ENCODE data around the gene TPSG1.
"Not testable (repeated sequence)": the region's sequence is repeated elsewhere in the genome, so short reads cannot be mapped to it uniquely, and the experiment has no call there.

TPSG1 gene

DNA sequence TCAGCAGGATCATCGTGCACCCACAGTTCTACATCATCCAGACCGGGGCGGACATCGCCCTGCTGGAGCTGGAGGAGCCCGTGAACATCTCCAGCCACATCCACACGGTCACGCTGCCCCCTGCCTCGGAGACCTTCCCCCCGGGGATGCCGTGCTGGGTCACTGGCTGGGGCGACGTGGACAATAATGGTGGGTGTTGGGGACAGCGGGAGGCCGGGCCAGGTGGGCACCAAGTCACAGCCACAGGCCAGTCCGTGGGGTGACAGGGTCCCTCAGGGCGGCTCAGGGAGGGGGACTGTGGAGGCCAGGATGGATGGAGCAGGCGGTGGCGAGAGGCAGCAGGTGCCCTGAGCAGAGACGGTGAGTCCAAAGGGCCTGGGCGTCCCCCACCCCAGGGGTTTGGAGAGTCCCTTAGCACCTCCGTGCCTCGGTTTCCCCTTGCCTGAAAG lies 31.8 kb upstream of the TPSG1 start:
- Histone ChIP-seq H4K20me1 (ENCODE audit: insufficient read depth, low read length) (no peaks in the 10 kb centered on the region), H3K27me3 (ENCODE audit: insufficient read depth, low read length) (no peaks in the 10 kb centered on the region; the same call in 1 of the 2 replicates), H3K4me2 (ENCODE audit: low read length) (no peak overlapping the region), H3K9me2 (ENCODE audit: low read depth, low read length) (no peaks in the 10 kb centered on the region), H3K27ac (ENCODE audit: low read depth, low read length, poor library complexity, severe bottlenecking) (no peak overlapping the region), H3K9ac (ENCODE audit: low read length) (no peak overlapping the region), H3F3A (ENCODE audit: insufficient read depth, low read length) (no peaks in the 10 kb centered on the region), H3K36me3 (ENCODE audit: insufficient read depth, low read length) (no peaks in the 10 kb centered on the region), H3K4me1 (ENCODE audit: insufficient read depth, low read length, severe bottlenecking) (no peaks in the 10 kb centered on the region), H3K9me3 (ENCODE audit: low read length) (no peaks in the 10 kb centered on the region), H2AFZ (ENCODE audit: low read length) (no peak overlapping the region), H3K4me3 (ENCODE audit: low read depth, low read length, poor library complexity, severe bottlenecking) (no peak overlapping the region), H3K79me2 (ENCODE audit: insufficient read depth, low read length) (no peaks in the 10 kb centered on the region)
- no peak for TF ChIP-seq CTCF (IDR thresholded peaks at IDR 0.05; ENCODE audit: low read length)
- TF ChIP-seq EZH2 (IDR thresholded peaks at IDR 0.05; ENCODE audit: borderline replicate concordance, low read length), result no peak

- H3F3A ChIP-seq (ENCODE audit: insufficient read depth, low read length); H3K36me3 ChIP-seq (ENCODE audit: insufficient read depth, low read length); H3K79me2 ChIP-seq (ENCODE audit: insufficient read depth, low read length); H3K9ac ChIP-seq (ENCODE audit: low read length); H3K9me3 ChIP-seq (ENCODE audit: low read length); H3K27me3 ChIP-seq (ENCODE audit: insufficient read depth, low read length); H3K4me3 ChIP-seq (ENCODE audit: low read depth, low read length, poor library complexity, severe bottlenecking); H2AFZ ChIP-seq (ENCODE audit: low read length); H3K4me2 ChIP-seq (ENCODE audit: low read length); H3K4me1 ChIP-seq (ENCODE audit: insufficient read depth, low read length, severe bottlenecking); H3K27ac ChIP-seq (ENCODE audit: low read depth, low read length, poor library complexity, severe bottlenecking); H4K20me1 ChIP-seq (ENCODE audit: insufficient read depth, low read length); H3K9me2 ChIP-seq (ENCODE audit: low read depth, low read length): not testable (repeated sequence)
Observed at GRCh38 chr16:1256296-1256873, 31.3 kb upstream of the TPSG1 start.

GRCh38 chr16:1255276-1256122 lies 30.4 kb upstream of the TPSG1 start, which contains the start of gene TPSD1:
Gene TPSD1 (plus strand): TSS chr16:1256069. CDS start chr16:1256281, 212 bp downstream.
- H3K27ac ChIP-seq (ENCODE audit: low read depth, low read length, poor library complexity, severe bottlenecking); H3K79me2 ChIP-seq (ENCODE audit: insufficient read depth, low read length); H3K4me2 ChIP-seq (ENCODE audit: low read length); H2AFZ ChIP-seq (ENCODE audit: low read length); H4K20me1 ChIP-seq (ENCODE audit: insufficient read depth, low read length); H3K27me3 ChIP-seq (ENCODE audit: insufficient read depth, low read length); H3F3A ChIP-seq (ENCODE audit: insufficient read depth, low read length); H3K9ac ChIP-seq (ENCODE audit: low read length); H3K4me1 ChIP-seq (ENCODE audit: insufficient read depth, low read length, severe bottlenecking); H3K9me3 ChIP-seq (ENCODE audit: low read length); H3K9me2 ChIP-seq (ENCODE audit: low read depth, low read length); H3K4me3 ChIP-seq (ENCODE audit: low read depth, low read length, poor library complexity, severe bottlenecking); H3K36me3 ChIP-seq (ENCODE audit: insufficient read depth, low read length): not testable (repeated sequence)

DNA sequence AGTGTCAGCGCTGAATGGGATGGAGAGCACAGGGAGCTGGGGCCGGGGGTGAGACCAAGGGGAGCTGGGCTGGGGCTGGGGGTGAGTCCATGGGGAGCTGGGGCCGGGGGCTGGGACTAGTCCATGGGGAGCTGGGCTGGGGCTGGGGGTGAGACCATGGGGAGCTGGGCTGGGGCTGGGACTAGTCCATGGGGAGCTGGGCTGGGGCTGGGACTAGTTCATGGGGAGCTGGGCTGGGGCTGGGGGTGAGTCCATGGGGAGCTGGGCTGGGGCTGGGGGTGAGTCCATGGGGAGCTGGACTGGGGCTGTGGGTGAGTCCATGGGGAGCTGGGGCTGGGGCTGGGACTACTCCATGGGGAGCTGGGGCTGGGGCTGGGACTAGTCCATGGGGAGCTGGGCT lies 29.8 kb upstream of the TPSG1 start:
- not testable (repeated sequence) for H3K4me2 ChIP-seq (ENCODE audit: low read length); H3K9ac ChIP-seq (ENCODE audit: low read length); H3K4me3 ChIP-seq (ENCODE audit: low read depth, low read length, poor library complexity, severe bottlenecking); H4K20me1 ChIP-seq (ENCODE audit: insufficient read depth, low read length); H3K4me1 ChIP-seq (ENCODE audit: insufficient read depth, low read length, severe bottlenecking); H3K36me3 ChIP-seq (ENCODE audit: insufficient read depth, low read length); H3F3A ChIP-seq (ENCODE audit: insufficient read depth, low read length); H2AFZ ChIP-seq (ENCODE audit: low read length); H3K79me2 ChIP-seq (ENCODE audit: insufficient read depth, low read length); H3K27me3 ChIP-seq (ENCODE audit: insufficient read depth, low read length); H3K27ac ChIP-seq (ENCODE audit: low read depth, low read length, poor library complexity, severe bottlenecking); H3K9me3 ChIP-seq (ENCODE audit: low read length); H3K9me2 ChIP-seq (ENCODE audit: low read depth, low read length)

- H3K9me2 ChIP-seq (ENCODE audit: low read depth, low read length); H4K20me1 ChIP-seq (ENCODE audit: insufficient read depth, low read length); H3K27ac ChIP-seq (ENCODE audit: low read depth, low read length, poor library complexity, severe bottlenecking); H3K9ac ChIP-seq (ENCODE audit: low read length); H3K4me1 ChIP-seq (ENCODE audit: insufficient read depth, low read length, severe bottlenecking); H3F3A ChIP-seq (ENCODE audit: insufficient read depth, low read length); H2AFZ ChIP-seq (ENCODE audit: low read length); H3K79me2 ChIP-seq (ENCODE audit: insufficient read depth, low read length); H3K4me2 ChIP-seq (ENCODE audit: low read length); H3K36me3 ChIP-seq (ENCODE audit: insufficient read depth, low read length); H3K27me3 ChIP-seq (ENCODE audit: insufficient read depth, low read length); H3K4me3 ChIP-seq (ENCODE audit: low read depth, low read length, poor library complexity, severe bottlenecking); H3K9me3 ChIP-seq (ENCODE audit: low read length): not testable (repeated sequence)
Observed at GRCh38 chr16:1253701-1254364, 28.8 kb upstream of the TPSG1 start.

- H3K36me3 ChIP-seq (ENCODE audit: insufficient read depth, low read length); H3F3A ChIP-seq (ENCODE audit: insufficient read depth, low read length); H3K4me2 ChIP-seq (ENCODE audit: low read length); H3K27ac ChIP-seq (ENCODE audit: low read depth, low read length, poor library complexity, severe bottlenecking); H3K9me2 ChIP-seq (ENCODE audit: low read depth, low read length); H3K9ac ChIP-seq (ENCODE audit: low read length); H3K27me3 ChIP-seq (ENCODE audit: insufficient read depth, low read length); H3K9me3 ChIP-seq (ENCODE audit: low read length); H4K20me1 ChIP-seq (ENCODE audit: insufficient read depth, low read length); H2AFZ ChIP-seq (ENCODE audit: low read length); H3K4me1 ChIP-seq (ENCODE audit: insufficient read depth, low read length, severe bottlenecking); H3K4me3 ChIP-seq (ENCODE audit: low read depth, low read length, poor library complexity, severe bottlenecking); H3K79me2 ChIP-seq (ENCODE audit: insufficient read depth, low read length): not testable (repeated sequence)
Observed at GRCh38 chr16:1249031-1249755, 24.1 kb upstream of the TPSG1 start.
